Activated CD8-positive, alpha-beta memory T cell treated with anti-CD3 and anti-CD28 coated beads, Interleukin-2, amount 50 U/mL, for 1 hour (primary cell): ENCODE data around the gene KCNQ1.

Source experiments
- DNase-seq: peaks from one replicate; pipeline ENCODE4 v3.0.0-alpha.2; 2020; ENCODE audit errors: extremely low read depth

The KCNQ1 gene

DNA sequence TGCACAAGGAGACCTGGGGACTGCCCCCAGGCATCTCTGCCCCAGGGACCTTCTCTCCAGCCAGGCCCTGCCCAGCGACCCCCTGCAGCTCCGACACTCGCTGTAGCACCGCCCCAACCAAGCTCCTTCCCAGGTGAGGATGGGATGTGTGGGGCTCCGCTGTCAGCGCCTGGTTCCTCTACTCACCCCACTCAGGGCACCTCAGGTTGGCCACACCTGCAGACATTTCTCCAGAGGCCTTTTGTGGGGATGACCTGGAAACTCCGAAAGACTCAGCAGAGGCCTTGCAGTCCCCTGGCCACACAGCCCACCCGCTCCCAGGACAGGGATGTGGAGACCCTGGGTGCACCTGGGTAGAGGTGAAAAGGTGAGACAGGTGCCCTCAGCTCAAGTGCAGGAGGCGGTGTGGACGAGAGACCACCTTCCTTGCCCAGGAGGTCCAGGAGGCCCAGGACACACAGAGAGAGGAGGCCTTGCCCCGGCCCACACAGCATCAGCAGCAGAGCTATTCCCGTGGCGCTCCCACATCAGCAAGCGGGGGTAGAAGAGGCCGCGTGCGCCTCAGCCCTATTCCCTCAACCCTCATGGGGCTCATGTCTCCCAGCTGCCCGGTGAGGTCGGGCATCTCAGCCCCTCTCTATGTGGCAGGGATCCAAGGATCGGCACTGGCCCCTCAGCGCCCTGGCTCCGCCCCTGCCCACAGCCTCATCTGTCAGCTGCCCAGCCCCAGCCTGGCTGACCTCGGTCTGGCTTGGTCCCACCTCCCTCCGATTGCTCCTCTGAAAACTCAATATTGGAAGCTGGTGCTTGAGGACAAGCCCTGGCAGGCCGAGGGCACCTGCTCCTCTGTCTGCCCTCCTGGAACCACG lies 21.4 kb upstream of the KCNQ1 start:
- DNase-seq, result no peak

DNA sequence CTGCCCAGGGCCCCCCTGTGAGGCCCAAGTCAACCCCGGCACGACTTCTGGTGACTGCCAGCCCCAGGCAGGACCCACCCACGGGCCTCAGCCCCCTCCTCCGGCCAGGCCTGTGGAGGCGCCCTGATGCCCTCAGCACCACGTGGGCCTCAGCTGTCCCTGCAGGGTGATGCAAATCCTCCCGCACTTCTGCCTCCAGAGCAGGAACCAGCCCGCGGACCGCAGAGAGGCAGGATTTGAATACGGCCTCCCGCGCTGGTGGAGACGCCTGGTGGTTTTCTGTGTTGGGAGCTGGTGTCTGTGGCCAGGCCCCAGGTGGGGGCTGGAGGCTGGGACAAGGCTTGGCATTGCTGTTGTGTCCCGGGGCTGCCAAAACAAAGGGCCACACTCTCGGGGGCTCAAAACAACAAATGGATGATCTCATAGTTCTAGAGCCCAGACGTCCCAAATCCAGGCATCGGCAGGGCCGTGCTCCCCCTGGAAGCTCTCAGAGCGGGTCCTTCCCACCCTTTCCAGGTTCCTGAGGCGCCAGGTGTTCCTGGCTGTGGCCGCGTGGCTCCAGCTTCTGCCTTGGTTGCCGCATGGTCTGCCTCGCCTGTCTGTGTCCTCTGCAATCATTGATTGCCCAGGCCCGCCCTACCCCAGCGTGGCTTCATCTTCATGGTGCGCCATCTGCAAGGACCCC lies 19.9 kb upstream of the KCNQ1 start:
- DNase-seq, result no peak

DNA sequence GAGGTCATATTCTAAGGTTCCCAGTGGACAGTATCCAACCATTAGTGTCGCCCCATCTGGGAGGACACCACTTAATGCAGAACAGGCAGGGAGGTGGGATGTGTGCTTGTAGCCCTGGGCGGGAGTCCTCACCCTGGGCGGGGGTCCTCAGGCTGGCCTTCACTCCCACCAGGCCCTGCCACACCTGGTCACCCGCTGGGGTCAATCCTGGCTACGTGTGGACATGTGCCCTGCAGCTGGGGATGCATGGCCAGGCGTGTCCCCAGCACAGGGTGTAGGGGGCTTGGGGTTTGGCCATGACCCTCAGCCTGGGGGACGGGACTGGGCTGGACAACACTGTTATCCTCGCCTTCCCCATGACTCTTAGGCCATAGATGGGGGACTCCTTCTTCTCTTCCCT lies 19.3 kb upstream of the KCNQ1 start:
- DNase-seq, result no peak

DNA sequence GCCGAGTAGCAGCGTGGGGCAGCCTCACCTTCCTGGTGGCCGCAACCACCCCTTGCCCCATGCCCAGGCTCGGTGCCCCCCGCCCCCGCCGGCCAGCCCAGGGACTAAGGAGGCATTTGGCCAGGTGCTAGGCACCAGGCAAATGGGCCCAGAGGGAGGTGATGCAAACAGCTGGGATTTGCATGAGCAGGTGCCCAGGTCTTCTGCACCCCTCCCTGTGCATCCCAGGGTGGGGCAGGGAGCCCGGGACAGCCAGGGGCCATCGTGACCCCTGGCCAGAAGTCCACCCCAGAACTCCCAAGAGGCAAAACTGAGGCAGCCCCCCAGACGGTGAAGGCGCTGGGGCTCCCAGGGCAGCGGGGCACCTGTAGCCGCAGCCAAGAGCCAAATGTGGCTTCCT lies 18.6 kb upstream of the KCNQ1 start:
- DNase-seq, result no peak

DNA sequence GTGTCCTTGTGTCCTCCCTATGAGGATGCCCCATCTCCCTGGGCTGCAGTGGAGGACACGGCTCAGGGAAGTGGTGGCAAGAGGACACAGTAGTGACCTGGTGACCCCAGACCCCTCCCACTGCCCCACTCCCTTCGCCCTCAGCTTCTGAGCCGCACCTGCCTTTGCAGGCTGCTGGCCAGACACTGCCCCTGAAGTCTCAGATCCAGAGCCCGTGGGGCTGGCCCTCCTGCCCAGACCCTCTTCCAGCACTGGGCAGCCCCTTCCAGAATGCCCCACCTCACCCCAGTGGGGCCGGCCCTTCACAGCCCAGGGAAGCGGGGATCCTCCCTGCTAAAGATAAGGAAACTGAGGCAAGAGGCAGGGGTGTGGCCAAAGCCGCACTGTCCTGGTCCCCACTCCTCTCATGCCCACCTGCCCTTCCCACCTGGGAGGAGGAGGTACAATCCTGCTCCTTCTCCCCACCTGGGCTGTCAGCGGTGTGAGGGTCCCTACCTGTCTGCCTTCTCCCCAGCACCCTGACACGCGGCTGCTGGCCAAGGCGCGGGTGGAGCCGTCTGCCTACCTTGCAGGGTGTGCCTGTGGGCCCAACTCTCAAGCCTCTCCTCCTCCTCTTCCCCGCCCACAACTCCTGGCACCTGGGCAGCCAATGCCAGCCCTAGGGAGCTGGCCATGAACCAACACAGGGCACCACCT lies 17.8 kb upstream of the KCNQ1 start:
- DNase-seq, result no peak

DNA sequence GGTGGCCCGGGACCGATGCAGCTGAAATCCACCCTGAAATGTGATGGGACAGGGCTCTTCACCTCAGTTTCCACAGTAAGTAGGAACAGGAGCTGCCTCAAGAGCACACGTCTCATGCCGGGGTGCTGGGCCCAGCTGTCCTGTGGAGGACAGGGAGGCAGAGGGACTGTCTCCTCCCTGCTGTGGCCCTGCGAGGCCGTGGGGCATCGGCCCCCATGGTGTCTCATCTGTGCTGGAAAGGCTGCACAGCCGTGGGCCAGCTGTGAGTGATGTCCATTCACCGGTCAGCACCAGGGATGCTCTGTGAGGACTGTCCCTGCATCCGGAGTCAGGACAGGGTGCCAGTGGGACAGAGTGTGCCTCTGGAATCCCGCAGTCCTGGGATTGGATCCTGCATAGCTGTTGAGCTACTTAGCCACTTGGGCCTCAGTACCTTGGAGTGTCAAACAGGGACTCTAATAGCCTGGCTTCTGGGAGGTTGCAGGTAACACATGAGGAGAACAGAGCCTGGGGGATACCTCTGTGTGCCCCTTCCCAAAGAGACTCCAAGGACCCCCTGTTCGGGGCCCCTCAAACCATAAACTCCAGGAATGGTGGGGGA lies 17.0 kb upstream of the KCNQ1 start:
- DNase-seq, result no peak

DNA sequence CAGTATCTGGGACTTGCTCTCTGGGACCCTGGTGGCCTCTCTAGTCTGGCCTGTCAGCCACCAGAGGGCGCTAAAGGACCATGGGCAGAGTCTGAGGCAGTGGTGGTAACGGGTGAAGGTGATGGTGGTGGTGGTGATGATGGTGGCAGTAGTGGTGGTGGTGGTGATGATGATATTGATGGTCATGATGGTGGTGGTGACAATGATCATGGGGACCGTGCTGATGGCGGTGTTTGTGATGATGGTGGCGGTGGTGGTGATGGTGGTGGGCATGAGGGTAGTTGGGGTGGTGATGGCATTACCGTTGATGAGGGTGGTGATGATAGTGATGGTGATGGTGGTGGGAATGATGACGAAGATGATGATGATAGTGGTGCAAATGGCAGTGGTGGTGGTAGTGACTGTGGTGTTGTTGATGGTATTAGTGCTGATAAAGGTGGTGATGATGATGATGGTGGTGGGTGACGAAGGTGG lies 16.4 kb upstream of the KCNQ1 start:
- DNase-seq, result peak; percentile 69

DNA sequence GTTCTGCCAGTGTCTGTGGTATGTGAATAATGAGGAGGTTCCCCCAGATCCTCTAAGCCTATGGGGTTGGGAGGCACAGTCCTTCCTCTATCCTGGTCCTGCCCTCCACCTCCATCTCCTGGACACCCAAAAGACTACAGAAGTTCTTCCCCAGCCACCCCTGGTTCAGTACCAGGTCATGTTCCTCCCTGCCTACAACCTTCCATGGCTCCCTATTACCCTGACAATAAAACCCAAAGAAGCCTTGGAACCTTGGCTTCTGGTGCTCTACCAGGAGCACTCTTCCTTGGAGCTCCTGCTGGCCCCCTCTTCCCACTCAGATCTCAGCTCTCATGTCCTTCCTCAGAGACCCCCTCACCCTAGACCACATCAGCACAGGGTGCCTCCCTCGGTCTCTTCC lies 13.4 kb upstream of the KCNQ1 start:
- DNase-seq, result no peak

DNA sequence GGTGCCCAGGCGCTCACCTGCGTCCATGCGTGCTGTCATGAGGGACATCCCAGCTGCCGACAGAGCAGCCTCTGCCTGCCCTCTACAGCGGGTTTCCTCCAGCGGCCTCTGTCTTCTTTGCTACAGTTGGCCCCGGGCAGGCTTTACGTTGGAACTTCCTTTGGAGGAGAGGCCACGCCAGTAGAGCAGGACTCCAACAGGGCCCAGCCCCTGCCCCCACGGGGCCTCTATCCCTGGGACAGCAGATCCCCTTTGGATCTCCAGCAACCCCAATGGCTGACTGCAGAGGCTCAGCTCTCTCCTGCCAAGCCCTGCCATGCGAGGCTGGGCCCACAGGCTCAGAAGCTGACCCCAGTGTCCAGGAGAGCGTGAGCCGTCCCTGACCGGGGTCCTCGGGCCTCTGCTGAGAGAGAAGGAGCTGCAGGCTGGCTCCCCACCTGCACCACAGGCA lies 12.6 kb upstream of the KCNQ1 start:
- DNase-seq, result no peak

DNA sequence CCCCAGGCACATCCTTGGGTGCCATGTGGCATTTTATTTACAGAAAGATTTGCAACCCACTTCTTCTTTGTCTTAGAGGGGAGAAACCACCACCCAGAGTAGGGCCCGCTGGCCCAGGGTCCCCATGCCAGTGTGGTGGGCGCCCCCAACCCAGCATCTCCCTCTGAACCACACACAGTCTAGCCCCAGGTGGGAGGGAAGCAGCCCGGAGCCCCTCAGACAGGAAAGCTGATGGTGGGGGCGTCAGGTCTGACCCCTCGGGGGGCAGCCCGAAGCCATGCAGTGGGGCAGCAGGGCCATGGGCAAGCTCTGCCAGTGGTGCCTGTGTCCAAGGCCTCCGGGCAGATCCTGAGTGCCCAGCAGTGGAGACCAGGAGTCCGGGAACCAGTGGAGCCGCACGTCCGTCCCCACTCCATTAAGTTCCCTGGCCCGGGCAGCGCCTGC lies 12.2 kb upstream of the KCNQ1 start:
- DNase-seq, result no peak

DNA sequence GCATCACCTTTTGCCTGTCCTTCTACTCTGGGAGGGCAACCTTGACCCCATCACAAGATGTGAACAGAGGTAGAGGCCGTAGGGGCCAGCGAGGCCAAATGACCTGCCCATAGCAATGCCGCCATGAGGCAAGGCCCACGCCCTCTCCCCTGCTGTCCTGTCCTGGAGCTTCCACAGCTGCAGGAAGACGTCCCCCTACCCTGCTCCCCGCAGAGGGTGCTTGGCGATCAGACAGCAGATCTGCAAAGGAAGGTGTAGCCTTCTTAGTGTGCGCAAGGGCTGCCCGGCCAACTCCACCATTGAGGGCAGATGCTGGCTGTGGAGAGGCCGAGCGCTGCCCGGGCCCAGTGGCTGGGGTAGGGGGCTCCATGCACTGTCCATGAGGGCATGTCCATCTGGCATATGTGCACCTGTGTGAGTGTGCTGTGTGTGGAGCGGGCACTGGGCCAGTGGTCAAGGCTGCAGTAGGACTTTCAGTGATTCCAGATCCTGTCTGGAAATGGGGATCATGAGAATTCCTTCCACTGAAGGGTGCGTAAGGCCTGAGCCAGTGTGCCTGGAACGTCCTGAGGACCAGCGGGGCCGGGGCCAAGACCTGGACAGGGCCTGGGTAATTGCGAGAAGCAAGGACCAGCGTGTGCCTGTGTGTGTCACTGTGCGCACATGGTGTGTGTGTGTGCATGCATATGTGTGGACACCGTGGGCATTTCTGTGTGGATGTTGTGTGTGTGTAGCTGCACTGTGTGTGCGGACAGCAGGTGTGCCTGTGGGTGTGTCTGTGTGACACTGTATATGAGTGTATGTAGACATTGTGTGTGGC lies 11.5 kb upstream of the KCNQ1 start:
- DNase-seq, result no peak

DNA sequence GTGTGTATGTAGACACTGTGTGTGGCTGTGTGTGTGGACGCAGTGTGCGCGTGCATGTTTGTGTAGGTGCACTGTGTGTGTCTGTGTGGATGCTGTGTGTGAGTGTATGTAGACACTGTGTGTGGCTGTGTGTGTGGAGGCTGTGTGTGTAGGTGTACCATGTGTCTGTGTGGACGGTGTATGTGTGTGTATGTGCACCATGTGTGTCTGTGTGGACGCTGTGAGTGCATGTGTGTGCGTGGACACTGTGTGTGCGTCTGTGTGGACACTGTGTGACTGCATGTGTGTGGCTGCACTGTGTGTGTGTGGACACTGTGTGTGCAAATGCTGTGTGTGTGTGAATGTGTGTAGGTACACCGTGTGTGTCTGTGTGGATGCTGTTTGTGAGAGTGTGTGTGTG lies 10.8 kb upstream of the KCNQ1 start:
- no peak for DNase-seq

DNA sequence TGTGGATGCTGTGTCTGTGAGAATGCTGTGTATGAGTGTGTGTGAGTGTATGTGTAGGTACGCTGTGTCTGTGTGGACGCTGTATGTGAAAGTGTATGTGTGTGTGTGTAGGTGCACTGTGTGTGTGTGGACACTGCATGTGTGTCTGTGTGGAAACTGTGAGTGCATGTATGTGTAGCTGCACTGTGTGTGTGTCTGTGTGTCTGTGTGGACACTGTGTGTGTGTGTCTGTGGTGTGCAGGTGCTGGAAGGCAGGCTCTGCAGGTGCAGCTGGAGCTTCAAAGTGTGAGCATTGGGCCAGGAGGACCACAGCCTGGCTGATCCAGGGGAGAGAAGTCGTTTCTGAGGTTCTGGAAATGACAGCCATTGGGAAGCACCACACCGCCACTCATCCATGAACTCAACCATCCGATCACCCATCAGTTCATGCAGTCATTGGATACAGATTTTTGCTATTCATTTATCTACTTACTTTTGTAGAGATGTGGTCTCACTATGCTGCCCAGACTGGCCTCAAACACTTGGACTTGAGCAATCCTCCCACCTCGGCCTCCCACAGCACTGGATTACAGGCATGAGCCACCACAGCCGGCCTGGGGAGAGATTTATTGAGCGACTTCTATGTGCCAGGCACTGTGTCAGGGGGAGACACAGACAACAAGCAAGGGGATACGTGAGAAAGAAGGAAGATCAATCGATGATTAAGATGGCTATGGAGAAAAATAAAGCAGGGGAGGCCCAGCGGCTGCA lies 10.1 kb upstream of the KCNQ1 start:
- no peak for DNase-seq

DNA sequence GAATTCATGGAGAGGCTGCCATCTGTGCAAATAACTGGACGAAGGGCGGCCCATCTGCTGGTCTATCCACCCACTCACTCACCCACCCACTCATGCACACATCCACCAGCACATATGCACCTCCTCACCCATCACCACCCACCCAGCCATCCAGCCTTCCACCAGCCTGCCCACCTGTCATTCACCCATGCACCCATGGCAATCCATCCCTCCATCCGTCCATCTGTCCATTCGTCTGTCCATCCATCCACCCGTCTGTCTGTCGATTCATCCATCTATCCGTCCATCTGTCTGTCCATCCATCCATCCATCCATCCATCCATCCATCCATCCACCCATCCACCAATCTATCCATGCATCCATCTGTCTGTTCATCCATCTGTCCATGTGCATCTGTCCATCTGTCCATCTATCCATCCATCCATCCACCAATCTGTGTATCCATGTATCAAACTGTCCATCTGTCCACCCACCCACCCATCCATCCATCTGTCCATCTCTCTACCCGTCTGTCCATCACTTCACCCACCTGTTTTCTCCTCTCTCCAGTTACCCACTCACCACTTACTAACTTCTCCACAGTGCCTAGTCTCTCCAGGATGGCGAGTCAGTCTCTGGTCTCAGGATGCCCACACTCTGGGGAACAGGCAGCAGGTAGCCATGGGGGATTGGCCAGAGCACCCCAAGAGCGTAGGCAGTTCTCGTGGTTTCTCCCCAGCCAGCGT lies 9.4 kb upstream of the KCNQ1 start:
- no peak for DNase-seq

DNA sequence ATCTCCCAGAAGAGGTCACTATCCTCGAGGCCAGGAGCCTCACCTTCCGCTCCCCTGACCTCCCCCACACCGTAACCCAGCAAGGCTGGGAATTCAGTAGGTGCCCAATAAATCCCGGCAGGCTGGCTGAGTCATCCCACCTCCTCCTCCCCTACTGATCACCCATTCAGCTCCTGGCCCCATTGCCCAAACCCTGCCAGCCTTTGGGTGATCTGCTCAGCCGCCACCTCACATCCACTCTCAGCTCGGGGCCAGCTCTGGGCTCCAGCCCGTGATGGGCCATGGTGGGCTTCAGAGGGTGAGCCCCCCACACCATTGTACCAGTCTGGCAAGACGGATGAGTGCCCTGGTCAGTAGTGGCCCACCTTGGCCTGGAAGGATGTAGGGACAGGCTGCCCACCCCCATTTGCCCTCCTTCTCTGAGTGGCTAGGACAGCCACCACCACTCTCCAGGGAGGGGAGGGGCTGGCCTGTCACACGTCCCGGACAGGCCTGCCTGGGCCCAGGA lies 8.7 kb upstream of the KCNQ1 start:
- no peak for DNase-seq

DNA sequence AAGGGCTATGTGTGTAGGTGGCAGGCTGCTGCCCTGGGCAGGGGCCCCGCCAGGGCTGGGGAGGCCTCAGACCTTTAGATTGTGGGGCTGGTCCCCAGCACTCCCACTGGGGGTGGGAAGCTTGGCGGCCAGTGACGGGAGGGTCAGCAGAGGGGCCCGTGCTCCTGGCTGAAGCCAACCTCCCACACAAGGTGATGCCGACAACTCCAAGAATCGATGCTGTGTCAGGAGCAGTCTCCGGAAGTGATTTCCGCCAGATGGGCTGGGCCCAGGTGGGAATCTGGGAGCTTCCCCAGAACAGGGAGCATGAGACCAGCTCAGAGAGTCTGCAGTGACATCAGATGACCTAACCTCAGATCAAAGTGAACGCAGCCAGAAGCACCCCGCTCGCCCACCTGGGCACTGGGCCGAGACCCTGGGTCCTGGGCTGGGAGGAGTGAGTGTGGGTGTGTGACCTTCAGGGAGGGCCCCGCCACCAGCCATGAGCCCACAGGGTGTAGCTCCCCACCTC lies 8.2 kb upstream of the KCNQ1 start:
- no peak for DNase-seq

DNA sequence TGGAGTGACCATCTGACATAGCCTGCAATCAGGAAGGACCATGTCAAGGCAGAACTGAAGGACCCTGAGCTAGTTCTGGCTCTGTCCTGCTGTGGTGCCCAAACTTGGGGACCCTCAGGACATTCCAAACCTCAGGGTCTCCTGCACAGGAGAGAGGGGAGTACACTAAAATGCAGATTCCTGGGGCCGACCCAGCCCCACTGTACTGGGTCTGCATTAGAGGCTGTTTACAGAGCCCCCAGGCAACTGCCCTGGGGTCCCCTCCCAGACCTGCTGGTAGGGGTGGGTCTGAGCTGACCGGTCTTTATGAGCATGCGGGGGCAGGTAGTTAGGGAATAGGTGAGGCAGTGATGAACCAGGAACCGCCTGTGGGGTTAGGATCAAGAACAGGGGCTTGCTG lies 7.3 kb upstream of the KCNQ1 start:
- DNase-seq, result no peak

DNA sequence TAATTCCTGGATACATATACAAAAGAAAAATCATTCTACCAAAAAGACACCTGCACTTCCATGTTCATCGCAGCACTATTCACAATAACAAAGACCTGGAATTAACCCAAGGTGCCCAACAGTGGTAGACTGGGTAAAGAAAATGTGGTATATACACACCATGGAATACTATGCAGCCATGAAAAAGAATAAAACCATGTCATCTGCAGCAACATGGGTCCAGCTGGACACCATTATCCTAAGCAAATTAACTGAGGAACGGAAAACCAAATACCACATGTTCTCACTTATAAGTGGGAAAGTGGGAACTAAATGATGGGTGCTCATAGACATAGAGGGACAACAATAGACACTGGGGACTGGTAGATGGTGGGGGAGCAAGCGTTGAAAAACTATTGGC lies 5.0 kb upstream of the KCNQ1 start:
- DNase-seq, result no peak

DNA sequence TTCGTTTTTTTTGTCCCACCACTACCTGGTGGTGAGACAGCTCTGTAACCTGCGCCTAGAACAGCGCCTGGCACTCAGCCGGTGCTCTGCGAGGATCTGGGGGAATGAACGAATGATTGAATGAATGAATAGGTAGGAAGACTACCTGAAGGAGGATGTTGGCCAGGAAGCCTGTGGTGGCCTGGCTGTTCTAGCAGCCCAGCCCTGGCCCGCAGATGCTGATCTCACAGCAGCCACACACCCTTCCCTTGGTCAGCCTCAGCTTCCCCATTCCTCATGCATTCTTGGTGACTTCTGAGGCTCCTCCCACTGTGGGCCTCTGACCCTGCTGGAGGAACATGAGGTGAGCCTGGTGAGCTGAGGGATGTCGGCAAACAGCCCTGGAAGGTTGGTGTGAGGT lies 4.2 kb upstream of the KCNQ1 start:
- no peak for DNase-seq
